ENCODE measurements around the gene DMD.
"Not testable (repeated sequence)": the region's sequence is repeated elsewhere in the genome, so short reads cannot be mapped to it uniquely, and the experiment has no call there.

DMD gene

DNA sequence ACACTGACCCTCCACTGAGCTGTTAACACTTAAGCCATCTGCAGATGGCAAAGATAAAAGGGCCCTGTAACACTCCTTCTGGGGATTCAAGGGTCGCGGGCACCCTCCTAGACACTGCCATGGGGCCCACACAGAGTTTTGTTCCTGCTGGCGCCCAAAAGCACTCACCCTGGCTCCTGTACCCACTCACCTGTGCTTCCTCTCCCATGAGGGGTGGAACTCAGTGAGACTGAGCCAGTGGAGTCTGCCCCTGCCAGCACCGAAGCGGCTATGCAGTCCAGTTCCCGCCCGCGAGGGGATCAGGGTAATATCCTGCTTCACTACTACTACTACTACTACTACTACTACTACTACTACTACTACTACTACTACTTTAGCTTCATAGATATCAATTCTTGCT is 1827.4 kb downstream of the DMD start:
- DNase-seq = no peak

DNA sequence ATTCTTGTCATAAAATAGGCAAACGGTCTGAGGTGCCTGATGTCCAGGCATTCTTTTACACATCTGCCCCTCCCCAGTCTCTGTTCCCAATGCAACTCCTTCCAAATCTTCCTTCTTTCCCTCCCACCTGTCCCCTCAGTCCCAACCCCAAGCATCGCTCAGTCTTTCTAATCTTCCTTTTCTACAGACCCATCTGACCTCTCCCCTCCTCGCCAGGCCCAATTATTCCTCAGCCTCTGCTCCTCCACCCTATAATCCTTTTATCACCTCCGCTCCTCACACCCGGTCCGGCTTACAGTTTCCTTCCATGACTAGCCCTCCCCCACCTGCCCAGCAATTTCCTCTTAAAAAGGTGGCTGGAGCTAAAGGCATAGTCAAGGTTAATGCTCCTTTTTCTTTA is 1832.4 kb downstream of the DMD start:
- not testable (repeated sequence) for DNase-seq

DNA sequence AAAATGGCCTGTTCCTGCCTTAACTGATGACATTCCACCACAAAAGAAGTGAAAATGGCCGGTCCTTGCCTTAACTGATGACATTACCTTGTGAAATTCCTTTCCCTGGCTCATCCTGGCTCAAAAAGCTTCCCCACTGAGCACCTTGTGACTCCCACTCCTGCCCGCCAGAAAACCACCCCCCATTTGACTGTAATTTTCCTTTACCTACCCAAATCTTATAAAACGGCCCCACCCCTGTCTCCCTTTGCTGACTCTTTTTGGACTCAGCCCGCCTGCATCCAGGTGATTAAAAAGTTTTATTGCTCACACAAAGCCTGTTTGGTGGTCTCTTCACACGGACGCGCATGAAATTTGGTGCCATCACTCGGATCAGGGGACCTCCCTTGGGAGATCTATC is 1833.5 kb downstream of the DMD start:
- DNase-seq = not testable (repeated sequence)

DNA sequence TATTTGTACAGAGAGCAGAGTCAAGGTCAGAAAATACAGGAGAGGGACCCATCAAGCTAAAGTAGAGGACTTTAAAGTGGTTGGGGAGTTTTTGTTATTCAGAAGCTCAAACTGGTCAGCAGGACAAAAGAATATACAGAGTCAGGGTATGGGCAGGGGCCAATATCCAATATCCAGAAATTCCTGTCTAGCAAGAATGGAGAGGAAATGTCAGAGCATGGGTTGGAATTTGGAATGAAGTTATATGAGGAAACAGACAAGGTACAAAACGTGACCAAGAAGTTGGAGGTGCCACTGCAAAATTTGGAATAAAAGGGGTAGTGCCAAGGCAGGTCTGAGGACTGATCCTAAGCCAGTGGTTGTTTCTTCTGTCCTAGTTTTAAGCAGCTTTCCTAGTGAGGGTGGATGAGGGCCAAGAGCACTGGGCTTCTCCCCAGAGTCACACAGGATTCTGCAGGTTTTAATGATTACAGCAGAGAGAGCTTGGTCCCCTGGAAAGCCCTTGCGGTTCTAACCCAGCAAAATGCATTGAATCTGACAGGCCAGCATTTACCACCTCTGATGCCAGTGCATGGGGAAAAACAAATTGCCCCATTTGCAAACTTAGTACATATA is 1834.8 kb downstream of the DMD start:
- DNase-seq = no peak

DNA sequence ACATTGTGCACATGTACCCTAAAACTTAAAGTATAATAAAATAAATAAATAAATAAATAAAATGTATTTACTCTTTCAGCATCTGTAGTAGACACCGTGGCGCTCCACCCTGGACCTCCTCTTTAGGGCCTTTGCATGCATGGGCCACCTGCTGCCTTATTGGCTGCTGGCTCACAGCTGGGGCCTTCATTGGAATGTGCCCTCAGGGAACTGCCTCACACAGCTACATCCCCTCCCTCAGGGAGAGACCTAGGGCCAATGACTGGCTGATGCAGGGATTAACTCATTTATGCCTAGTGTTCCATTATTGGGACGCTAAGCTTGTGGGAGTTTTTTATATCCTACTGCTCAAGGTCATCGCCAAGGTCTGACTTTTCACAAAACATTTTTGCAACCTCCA is 1836.6 kb downstream of the DMD start:
- no peak for DNase-seq

DNA sequence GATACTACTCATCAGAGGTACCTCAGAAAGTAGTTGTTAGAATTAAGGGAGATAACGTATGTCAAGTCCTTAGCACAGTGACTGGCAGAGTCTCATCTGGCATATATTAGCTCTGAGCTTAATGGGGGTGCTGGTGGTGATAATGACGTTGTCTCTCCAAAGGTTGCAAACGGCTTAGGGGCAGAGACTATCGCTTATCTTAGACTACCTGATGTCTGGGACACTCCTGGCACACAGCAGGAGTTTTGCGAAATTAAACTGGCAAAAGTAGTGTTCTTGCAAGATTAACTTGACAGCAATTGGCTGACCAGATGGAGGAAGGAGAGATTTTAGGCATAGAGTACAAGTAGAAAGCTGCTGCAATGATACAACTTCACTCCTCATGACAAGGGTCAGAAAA is 1839.4 kb downstream of the DMD start:
- no peak for DNase-seq

DNA sequence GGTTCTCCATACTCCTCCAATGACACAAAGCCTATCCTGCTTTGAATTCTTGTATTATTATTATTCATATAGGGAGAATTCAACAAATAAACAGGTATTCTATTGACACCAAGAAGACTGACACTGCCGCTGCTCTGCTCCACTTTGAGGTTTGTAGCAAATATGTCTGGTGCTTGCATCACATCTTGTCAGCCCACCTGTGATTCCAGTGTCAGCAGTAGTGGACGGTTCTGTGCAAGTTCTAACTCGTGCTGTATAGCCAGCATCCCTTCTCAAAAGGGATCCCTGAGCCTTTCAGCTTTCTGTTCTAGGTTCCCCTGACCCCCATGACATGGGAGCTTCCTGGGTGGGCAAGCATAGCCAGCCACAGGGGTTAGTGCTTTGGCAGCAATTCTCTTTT is 1843.5 kb downstream of the DMD start:
- no peak for DNase-seq

DNA sequence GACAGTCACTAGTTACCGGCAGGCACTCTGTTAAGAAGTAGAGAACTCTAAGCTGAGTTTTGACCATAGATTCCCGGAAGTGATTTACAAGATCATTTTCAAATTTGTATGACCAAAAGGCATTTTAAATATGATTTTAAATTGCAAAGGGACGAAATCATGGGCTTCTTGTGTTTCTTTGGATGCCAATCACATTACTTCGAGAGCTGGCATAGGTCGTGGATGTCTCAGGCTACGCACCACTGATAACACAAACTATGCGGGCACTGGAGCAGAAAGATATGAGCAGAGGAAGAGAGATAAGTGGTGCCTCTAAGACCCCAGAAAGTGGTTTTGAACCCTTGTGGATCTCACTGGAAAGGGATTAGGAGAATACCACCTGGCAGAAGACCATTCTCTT is 1845.3 kb downstream of the DMD start:
- no peak for DNase-seq

DNA sequence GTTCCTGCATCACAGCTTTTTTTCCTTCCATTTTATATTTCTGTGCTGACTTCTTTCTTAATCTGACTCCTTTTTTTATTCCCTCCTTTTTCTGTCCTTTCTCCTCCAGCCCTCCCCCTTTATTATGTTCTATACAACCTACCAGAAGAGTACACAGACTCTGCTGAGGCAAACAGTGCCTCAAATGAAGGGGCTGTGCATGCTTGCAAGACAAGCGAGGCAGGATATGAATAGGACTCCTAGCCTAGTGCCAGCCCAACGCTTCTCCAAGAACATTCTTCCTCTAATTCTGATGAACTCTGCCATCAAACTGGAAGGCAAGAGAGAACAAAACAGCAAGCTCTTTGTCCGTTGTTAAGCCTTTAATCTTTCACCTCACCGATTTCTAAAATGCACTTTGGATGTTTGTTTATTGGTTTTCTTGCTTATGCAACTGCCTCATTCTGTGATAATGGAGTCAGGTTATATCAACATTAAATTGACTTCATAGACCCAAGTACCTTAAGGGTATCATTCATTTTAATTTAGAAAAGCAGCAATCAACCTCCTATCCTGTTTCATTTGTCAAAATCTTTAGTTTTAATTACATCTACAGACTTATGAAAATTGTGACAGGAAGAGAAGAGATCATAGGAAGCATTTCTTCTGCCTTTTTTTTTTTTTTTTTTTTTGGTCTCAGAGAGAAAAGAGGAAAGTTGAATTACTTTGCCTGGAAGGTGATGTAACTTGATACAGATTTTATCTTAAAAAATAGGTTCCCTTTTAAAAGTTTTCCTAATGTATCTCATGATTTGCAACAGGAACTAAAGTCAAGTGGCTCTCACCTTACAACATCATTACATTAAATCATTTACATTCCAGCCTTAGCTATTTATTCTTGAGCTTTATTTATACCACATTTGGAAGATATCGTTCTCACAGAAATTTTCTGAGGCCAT is 1854.8 kb downstream of the DMD start:
- no peak for DNase-seq

DNA sequence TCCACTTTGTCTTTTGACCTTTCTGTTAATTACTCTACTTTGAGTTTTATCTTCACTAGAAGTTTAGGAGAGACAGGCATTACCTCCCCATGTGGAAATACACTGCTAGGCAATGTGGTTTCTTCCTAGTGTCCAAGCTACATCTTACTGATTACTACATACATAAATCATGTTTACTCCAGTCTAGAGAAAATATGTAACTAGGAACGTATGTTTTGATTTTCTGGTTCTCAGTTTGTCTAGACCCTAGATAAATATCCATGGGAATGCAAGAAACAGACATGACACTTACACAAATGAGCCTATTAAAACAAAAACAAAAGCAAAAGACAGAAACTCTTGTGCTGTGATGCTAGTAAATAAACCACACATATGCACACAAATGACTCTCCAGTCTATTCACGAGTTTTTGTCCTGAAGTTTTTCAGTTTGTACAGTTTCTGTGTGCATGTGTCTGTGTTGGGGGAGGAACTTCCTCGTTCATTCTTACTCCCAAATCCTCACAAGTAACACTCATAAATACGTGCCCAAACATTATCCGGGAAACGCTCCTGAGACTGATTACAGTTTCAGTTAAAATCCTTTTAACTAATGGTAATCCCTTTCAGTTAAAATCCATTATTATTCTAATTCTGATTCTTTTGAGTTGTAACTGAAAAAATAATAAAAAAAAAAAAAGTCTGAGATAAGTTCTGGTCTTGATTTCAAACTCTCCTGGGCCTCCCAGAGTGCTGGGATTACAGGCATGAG is 1856.0 kb downstream of the DMD start:
- no peak for DNase-seq

DNA sequence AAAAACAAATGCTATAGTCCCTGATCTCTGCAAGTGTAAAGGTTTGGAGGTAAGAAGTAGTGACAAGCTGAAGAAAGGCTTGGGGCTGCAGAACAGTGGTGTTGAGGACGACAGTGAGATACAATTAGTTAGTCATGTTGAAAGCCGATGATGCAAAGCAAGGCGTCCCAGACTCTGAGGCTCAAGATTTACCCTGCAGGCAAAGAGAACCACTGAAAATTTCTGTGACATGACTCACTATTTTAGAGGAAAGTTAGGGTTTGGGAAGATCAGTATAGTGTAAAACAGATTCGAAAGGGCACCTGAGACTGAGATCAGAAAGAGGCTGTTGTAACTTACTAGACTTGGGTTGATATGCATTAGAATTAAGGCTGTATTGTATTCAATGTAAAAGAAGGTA is 1858.3 kb downstream of the DMD start:
- DNase-seq = no peak

DNA sequence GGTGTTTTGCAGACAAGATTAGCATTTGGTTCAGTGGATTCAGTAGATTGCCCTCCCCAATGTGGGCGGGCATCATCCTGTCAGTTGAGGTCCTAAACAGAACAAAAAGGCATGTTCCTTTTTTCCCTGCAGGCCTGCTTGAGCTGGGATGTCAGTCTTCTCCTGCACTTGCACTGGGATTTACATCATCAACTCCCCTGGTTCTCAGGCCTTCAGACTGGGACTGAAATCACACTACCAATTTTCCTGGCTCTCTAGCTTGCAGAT is 1860.6 kb downstream of the DMD start:
- no peak for DNase-seq

DNA sequence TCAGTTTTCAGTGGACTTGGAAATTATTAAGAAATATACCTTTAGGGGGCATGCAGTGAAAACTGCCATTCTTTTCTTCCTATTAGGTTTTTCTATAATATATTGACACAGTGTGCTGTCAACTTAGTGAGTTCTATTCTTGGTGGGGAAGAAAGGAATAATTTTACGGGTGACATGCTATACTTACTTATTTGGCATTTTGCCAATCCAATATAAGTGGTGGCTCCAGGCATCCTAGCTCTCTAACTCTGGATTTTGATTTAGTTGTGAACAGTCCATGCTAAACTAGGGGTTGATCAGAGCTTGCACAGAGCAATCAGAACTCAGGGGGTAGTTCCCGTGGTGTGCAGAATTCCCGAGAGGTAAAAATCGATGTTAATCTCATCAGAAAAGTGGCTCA is 1861.8 kb downstream of the DMD start:
- no peak for DNase-seq

DNA sequence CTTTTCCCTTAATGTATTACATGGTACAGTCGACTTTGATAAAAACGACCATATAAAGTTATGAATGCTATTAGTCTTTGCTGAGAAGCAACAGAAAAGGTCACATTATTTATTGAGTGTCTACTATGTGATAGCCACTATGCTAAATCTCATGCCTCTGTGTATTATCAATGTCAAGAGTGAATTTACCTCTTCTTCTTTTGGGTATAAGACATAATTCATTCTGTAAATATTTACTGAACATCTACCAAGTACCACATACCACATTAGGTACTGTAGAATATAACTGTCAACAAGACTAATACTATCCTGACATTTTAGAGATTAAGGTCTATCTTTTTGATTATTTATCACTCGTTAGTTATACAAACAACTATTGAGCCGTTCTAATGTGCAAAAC is 1870.8 kb downstream of the DMD start:
- no peak for DNase-seq

DNA sequence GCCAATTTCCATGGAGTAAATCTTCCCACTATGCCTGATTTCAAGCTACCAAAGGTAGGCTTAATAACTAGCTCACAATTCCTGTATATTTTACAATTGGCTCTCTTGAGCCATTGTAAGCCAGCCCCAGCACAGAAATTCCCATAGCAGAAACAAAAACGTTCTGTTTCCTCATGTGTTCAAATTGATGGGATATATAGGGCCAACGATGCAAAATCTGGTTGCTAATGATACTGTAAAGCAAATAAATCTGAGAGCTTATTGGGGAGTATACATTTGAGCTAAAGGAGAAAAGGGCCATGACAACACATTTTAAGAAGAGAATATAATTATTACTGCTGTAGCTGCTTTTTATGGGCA is 1872.4 kb downstream of the DMD start:
- no peak for DNase-seq

DNA sequence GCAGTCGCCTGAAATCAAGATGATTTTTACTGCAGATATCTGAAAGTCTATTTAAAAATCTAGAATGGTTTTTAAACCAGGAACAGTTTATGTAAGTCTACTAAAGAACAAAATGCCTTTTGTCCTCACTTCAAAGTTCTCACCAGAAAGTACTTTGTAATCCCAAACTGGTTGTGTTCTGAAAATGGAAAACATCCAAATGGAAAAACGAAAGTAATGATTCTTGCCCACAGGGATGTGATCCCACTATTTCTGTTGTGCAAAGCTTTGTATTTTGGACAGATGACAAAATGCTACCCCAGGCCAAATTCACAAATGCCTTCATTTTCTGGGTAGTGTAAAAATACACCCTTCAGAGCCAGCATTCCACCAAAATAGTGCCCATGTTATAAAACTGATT is 1874.0 kb downstream of the DMD start:
- no peak for DNase-seq

DNA sequence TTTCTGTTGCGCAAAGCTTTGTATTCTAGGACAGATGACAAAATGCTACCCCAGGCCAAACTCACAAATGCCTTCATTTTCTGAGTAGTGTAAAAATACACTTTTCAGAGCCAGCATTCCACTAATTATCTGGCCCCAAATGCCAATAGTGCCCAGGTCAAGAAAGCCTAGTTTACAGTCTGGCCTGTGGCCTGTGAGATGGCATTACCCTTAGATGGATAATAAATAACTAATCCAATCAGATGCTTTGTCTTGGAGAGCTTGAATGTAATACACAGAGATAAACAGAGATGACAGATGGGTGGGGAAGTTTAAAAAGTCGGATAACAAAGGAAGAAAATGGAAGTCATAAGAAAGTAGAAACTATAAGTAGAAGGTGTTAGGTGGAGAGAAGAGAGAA is 1874.9 kb downstream of the DMD start:
- no peak for DNase-seq

DNA sequence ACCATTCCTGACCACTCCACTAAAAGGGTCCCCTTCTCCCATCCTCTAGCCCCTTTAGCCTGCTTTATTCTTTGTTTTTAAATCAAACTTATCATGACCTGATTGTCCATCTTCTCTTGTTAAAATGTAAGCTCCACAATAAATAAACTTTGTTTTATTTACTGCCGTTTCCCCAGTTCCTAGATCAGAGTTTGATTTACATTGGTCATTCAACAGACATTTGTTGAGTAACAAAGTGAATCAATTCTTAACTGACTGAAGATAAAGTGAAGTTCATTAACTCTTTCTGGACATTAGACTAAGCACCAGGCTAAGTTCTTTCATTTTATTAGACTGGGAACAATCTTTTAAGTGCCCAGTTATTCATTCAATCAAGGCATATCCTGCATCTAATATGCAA is 1876.4 kb downstream of the DMD start:
- no peak for DNase-seq

DNA sequence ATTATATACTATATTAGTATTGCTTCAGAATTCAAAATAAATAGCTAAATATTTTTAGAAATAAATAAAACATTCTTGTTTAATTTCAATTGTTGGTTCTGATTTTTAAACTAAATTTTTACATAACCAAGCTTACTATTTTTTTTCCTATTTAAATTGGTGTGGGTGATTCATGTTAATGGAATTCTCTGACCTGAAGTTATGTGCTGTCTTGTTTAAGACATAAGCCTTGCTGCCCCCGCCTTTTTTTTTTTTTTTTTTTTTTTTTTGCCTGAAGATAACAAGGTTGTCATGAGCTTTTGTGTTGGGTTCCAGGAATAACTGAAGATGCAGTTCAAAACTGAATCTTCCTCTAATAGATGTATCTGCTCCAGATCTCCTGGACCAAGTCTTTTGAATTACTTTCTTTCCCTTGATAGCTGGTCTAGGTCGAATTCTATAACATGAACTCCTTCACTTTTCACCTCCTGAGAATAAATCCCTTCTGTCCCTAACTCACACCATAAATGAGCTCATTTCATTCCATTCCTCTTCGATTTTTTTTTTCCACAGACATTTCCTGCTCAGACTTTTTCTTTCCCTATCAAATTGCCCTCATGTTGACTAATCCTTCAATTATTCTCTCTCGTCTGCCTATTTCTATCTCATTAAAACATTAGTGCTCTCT is 1878.1 kb downstream of the DMD start:
- DNase-seq = no peak

DNA sequence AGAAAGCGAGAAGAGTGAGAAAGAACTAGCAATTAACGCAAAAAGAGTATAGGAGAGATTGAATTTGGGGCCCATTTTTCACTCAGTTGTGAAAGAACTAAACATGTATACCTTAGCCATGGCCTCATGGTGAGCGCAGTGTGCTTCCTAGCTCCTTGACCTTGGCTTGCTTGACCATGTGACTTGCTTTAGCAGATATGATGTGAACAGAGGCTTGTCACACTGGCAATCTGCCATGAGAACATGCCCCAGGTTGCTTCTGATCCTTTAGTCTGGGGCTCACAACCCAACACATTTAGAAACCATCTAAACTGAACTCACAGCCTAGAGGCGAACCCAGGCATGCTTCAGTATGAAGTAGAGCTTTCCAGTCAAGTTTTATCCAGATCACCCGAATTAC is 1879.4 kb downstream of the DMD start:
- DNase-seq = no peak

DNA sequence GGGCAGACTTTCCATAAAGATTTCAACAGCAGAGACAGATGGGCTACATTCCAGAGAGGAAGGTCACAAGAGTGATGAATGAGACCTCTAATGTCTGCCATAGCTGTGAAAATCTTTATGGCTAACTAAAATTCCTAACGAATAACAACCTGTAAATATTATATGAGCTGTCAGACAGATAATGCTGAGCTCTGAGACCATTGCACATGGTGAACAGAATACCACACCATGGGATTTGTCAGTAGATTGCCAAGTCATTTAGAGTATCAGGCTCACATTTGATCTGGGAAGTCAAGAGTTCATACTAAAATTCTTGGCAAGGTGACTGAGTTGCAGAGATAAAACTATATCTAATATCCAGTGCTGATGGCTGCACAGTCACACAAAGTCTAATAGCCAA is 1880.3 kb downstream of the DMD start:
- no peak for DNase-seq

DNA sequence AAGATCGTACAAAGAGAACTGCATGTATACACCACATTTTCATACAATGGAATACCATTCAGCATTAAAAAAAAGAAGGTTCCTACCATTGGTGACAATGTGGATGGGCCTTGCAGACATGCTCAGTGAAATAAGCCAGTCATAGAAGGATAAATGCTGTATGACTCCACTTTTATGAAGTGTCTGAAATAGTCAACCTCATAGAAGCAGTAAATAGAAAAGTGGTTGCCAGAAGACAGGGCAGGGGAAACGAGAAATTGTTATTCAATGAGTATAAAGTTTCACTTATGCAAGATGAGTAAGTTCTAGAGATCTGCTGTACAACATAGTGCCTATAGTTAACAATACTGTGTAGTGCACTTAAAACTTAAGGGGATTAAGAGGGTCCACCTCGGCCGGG is 1882.1 kb downstream of the DMD start:
- DNase-seq = no peak

DNA sequence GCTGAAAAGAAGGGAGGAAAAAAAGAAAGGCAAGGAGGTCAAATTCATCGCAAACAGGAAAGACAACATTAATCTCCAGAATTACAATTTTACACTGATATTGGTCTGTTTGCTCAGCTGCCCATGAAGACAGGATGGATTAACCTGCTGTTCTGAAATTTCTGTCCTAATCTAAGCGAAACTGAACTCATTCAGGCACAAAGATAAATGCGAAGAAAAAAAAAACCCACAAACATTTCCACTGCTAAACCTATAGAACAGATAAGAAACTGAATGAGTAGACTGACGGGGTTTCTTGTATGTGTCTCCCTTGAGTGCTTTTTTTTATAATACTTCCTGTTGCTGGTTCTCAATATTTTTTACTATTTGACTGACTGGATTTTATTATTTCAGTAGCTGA is 1887.7 kb downstream of the DMD start:
- DNase-seq = no peak

DNA sequence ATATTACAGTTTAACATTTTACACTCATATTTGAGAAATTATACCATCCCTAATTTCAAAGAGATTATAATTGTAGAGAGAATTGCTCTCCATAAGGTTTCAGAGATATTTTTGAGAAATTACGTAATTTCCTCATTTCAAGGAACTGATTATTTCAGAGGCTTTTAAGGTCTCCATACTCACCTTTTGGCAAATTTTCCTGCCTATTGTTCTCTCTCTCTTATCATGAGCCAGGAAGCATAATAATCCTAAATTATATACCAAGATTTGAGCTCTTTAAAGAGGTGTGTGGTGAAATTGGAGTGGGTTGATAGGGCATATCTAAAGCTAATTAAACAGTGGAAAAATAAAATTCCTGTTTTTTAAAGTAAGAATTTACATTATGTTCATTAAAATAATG is 1890.6 kb downstream of the DMD start:
- DNase-seq = no peak

Data from activated gamma-delta T cell (primary cell).